HG03045 (cell line): Measurements from ENCODE around the gene CD58.
"Not testable (repeated sequence)": the region's sequence is repeated elsewhere in the genome, so short reads cannot be mapped to it uniquely, and the experiment has no call there.

Experiments used
- ATAC-seq: cut with Tn5 transposase; IDR thresholded peaks from one replicate; pipeline ENCODE4 v1.9.1; 2021; ENCODE audit warnings: mild to moderate bottlenecking, moderate library complexity; ENCODE audit not compliant: unreplicated experiment

Gene CD58

GRCh38 chr1:116572099-116572498 lies 1.3 kb upstream of the CD58 start:
- ATAC-seq: no peak

GRCh38 chr1:116571215-116571919 lies 541 bp upstream of the CD58 start:
- ATAC-seq: no peak

DNA sequence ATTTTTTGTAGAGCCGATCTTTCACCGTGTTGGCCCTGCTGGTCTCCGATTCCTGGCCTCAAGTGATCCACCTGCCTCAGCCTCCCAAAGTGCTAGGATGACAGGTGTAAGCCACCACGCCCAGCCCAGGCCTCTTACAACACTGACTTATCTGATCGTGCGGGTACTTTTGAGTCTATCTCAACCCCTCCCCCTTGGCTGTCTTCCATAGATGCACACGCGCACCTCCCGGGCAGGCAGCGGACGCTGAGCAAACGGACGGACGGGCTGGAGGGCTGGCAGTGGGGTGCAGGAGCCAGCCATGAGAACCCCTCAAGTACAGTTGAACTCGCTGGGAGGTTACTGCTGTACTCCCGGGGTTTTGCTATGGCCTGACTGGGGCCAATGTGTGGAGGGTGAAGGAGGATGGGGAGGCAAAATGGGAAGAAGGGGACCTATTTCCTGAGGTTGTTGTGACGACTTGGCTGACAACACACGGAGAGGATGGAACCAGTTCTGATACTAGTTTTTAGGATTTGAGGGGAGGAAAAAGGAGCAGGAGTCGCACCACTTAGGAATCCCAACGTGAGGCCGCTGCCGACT lies 959 bp downstream of the CD58 start:
- ATAC-seq: peak; percentile 21

DNA sequence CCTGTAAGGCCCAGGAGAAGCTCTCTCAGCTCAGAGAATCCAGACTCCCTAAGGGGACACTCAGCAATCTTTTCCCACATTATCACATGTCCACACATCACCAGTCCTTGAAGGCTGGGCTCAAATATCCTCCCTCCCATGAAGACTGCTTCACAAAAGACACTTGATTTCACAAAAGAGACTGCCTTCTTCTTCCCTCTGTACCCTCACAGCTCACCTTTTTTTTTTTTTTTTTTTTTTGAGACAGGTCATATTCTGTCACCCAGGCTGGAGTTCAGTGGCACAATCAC lies 1.5 kb downstream of the CD58 start:
- ATAC-seq: no peak

DNA sequence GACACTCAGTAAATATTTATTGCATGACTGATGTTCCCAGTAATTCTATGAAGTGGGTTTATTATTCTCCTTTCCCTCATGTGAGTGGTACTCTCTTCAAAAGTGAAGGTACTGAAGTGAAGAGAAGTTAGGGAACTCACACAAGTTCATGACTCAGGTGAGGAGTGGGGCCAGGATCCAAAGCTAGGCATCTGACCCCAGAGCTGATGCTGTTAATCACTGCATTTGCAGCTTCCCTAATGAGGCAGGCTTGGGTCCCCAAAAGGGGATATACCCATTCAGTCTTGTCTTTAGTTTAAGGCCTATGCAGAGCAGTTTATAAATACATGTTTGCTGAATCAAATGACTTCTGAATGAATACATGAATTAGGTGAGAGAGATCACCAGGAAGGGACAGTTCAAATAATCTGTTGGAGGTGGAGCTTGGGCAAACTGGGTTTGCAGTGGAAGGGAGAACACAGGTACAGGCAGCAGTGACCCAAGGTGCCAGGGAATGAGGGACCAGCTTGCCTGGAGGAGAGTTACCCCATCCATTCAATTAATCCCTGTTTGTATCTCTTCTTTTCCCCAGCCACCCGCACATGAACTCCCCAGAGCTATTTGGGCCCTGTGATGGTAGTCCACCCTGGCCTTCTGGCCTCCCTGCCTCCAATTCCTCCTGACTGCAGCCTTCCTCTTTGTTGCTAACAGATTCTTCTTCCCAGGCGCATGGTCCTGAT lies 2.0 kb downstream of the CD58 start:
- ATAC-seq: no peak

DNA sequence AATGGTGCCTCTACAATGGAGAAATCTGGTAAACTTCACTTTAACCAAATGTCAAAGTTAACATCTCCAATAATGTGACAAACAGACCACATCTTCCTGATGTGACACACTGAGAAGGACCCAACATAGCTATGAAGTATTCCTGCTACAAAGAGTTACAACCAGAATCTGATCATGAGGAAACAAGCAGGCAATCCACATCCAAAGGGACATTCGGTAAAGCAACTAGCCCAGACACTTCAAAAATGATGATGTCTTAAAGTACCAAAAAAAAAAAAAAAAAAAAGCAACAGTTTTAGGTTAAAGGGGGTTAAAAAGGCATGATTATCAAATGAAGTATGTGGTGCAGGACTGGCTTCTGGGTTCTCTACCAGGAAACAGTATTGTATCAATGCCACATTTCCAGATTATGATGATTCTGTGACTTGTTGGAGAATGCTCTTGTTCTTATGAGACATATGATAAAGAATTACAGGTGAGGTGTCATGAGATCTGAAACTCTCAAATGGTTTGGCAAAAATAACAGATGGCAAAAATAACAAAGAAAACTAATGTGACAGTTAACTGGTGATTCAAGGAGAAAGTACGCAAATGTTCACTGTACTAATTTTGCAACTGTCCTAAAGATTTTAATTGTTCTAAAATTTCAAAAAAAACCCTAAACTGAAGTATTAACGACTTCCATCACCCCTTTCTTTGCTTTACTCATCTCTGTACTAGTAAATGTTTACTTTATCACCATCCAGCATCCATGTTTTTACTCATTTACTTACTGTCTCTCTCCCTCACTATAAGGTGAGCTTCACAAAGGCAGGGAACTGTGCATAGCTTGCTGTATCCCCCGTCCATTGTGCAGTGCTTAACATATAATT lies 2.8 kb downstream of the CD58 start:
- ATAC-seq: no peak

DNA sequence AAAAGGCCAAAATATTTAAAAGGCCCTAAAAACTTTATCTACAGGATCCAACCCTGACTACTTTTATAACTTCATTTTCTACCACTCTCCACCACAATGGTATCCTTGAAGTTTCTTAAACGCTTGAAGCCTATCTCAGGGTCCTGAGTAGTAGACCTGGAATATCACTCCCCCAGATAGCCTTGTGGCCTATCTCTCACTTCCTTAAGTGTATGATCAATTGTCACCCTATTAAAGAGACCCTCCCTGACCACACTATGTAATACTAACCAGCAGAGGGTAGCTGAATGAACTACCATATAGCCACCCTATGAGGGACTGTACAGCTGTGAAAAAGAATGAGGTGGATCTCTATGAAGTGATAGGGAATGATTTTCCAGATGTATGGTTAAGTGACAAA lies 5.6 kb downstream of the CD58 start:
- no peak for ATAC-seq

DNA sequence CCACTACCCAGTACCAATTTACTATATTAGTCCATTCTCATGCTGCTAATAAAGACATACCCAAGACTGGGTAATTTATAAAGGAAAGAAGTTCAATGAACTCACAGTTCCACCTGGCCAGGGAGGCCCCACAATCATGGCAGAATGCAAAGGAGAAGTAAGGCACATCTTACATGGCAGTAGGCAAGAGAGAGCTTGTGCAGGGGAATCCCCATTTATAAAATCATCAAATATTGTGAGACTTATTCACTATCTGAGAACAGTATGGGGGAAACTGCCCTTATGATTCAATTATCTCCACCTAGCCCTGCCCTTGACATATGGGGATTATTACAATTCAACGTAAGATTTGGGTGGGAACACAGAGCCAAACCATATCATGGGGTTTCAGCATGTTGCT lies 6.4 kb downstream of the CD58 start:
- ATAC-seq: no peak

DNA sequence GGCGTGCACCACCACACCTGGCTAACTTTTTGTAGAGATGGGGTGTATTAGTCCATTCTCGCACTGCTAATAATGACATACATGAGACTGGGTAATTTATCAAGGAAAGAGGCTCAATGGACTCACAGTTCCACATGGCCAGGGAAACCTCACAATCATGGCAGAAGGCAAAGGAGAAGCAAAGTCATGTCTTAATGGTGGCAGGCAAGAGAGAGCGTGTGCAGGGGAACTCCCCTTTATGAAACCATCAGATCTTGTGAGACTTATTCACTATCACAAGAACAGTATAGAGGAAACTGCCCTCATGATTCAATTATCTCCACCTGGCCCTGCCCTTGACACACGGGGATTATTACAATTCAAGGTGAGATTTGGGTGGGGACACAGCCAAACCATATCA lies 8.4 kb downstream of the CD58 start:
- not testable (repeated sequence) for ATAC-seq

GRCh38 chr1:116561563-116561962 lies 9.3 kb downstream of the CD58 start:
- ATAC-seq: no peak

DNA sequence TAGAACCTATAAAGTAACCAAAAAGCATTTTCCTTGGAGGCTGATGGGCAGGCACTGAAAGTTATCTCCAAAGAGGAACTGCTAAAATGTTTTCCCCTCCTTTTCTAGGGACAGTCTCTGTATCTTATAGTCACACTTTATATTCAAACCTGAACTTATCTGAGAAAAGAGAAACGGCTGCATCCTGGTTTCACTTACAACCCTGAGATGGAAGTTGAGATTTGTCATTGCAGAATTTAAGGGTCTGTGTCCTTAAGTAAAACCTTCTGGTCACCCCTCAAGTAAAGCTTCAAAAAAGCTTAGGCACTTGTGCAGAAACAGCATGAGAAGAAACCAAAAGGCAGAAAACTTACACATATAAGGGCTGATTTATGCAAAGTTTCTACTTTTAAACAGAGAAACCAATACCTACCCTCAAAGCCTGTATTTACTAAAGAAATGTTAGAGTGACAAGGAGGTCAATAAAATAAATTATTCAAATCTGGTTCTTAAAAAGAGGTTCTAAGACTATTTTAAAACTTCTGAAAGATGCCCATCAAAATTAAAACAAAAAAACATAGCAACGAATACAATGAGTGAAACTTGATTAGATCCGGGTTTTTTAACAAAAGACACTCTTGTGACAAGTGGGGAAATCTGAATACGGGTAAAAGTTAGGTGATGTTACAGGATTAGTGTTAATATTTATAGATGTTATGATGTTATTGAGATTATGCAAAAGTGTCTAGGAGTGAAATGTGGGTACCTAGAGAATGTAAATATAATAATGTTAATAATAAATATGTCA lies 9.9 kb downstream of the CD58 start:
- ATAC-seq: no peak

- ATAC-seq: peak; percentile 48
These were observed 11.5 kb downstream of the CD58 start for GRCh38 chr1:116559304-116559761.

- no peak for ATAC-seq
These were observed 12.3 kb downstream of the CD58 start for GRCh38 chr1:116558571-116558970.

- ATAC-seq: no peak
These were observed 12.7 kb downstream of the CD58 start for GRCh38 chr1:116558140-116558549.

- ATAC-seq: no peak
These were observed 13.4 kb downstream of the CD58 start for GRCh38 chr1:116557323-116557878.

GRCh38 chr1:116556289-116557006 lies 14.4 kb downstream of the CD58 start:
- ATAC-seq: peak; percentile 59

DNA sequence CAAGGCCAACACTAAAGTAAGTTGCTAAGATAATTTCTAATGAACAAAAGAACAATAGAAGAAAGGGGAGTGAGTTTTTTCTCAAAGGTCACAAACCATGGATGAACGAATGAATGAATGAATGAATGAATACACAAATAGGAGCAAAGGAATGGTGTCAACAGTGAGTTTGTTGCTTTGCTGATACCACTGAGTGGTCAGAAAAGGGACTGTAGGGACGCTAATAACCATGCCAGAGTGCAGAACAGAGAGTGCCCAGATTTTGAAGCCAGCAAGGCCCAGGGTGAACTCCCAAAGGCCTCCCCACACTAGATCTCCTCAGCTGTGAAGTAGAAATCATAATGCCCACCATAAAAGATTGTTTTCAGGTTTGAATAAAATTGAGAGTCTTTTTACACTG lies 15.9 kb downstream of the CD58 start:
- no peak for ATAC-seq

- ATAC-seq: no peak
These were observed 17.3 kb downstream of the CD58 start for GRCh38 chr1:116553386-116554115.
